Cerebellar cortex (tissue), 1 donor: ENCODE data around the gene U2AF1.
"Not testable (repeated sequence)": the region's sequence is repeated elsewhere in the genome, so short reads cannot be mapped to it uniquely, and the experiment has no call there.

Source experiments
- DNase-seq: peaks from one replicate; pipeline ENCODE4 v3.0.0-alpha.2; 2015; ENCODE audit warnings: low spot score

U2AF1 gene

DNA sequence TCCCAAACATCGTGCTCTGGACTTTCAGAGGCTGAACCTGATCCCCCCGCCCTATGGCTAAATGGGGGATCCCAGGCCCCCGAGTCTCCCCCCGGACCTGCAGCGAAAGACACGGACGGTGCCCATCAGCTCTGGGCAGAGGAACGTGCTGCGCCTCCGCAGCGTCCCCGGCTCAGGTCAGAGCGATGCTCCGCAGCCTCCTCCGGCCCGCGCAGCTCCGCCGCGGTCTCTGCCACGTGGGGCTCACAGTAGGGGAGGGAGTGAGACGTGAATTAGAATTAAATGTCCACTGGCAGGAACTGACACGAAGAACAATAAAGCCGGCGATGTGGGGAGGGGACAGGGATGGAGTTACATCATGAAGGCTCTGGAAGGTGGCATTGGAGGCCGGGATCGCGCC, 30.7 kb downstream of the U2AF1 start:
- not testable (repeated sequence) for DNase-seq

DNA sequence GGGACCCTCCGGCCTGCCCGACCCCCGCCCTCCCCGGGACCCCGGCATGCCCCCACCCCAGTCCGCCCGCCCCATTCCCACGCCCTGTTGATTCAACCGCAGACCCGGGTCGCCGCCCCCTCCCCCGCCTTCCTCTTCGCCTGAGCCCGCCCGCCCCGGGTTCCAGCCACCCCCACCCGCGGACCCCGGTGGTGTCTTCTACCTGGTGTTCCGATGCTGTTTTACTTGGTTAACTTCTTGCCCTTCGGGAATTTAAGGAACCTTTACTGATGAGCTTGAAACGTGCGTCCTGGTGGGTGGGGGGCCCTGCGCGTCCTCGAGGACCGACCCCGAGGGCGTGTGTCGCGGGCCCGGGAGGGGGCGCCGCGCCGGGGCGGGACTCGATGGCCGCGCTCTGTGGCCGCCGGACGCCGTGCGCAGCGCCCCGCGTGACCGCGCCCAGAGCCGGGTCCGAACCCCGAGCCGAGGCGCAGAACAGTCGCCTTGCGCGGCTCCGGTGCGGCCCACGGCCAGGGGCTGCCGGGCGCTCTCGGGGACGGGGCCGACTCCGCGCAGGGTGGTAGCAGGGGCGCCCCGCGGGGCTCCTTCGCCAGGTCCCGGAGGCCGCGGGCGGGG, 31.2 kb downstream of the U2AF1 start:
- DNase-seq: not testable (repeated sequence)

DNA sequence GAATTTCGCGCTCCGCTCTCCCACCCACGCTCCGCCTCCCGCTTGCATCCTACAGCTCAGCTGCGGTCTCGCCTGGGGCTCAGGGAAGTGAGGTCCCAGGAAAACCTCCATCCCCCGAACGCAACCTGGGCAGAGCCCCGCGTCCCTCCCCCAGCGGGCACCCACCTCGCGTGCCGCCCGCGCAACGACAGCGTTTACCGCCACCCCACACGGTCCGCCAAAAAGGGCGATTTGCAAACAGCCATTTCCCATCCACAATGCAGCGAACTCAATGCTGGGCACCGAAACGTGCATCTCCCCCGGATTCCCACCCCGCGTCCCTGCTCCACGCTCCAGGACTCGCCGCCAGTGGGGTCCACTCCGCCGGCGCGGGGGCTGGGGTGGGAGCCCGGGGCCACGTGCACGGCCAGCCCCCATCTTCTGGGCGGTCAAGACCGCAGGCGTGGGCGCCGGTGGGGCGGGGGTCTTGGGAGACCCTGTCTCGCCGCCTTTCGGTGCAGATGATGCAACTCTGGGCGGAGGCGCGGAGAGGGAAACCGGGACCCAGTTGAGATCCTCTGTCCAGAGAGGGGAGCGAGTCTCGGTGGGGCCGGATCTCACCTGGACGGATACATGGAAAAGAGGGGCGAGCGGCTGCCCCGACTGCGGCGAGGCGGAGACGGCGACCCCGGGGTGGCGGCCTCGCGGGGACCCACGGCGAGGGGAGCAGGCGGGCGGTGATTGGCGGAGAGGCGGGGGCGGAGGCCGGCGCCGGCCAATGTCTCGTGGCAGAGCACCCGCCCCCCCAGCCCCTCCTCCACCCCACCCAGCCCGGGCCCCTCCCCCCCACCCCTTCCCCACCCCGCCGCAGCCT, 32.0 kb downstream of the U2AF1 start, which contains the start of gene CBS:
TSS of gene CBS (minus strand) at position 666 of the 853 bp plus-strand sequence. CDS start 3,642 bp downstream, outside the sequence.
- not testable (repeated sequence) for DNase-seq

DNA sequence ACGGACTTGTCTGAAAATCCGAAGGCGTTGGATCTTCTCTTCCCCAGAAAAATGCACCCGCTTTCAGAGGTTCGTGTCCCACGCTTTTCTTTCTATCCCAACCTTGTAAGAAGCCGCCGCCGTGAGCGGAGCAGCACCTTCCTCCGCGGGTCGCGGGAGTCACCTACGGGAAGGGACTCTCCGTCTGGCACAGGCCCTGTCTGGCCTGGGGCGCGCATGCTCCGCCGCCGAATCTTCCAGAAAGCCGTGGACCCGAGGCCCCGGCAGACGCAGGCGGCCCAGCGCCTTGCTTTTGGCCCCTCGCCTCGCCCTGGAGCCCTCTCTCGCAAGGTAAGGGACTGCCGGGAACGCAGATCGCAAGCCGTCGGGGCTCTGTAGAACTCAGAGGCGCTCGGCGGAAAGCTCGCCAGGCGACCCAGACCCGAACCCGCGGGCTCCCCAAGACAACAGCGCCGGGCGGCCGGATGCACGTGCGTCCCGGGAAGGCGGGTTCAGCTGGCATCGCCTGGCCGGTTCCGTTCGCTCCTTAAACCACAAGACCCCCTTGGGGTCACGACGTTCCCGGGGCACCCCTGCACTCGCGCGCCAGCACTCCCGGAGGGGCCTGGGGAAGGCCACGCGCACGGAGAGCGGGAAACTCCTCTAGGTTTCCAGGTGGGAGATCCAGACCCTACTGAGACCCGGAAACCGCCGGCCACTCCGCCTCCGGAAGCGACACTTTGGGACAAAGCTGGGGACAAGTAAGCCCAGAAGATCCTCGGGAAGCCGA, 32.8 kb downstream of the U2AF1 start:
- not testable (repeated sequence) for DNase-seq

DNA sequence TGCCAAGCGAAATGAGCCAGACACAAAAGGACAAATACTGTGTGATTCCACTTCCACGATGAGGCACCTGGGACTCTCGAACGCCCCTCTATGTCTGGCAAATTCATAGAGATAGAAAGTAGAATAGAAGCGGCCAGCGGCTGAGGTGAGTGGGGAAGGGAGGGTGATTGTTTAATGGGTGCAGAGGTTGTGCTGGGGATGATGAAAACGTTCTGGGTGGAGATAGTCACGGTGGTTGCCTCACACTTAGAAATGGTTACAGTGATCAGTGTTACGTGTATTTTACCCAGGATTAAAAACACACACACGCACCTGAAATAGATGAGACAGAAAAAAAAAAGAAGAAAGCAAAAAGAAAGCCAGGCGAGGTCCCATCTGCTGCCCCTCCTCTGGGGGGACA, 34.6 kb downstream of the U2AF1 start:
- not testable (repeated sequence) for DNase-seq

DNA sequence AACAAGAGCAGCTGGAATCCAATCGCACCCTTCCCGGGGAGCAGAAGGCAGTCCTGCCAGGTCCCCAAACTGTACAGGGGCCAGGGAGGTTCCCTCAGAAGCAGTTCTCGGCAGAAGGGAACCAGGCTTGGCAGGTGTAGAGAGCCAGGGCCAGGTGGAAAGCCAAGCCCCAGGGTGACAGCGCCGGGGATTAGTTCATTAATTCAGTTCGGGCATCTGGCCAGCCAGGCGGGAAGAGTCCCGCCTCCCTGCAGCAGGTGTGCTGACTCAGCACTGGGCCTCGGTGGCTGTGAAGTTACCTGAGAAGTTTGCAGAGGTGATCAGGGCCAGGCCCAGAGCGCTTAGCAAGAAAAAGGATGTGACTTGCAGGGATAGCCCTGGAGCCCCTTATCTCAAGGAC, 37.7 kb downstream of the U2AF1 start:
- not testable (repeated sequence) for DNase-seq

DNA sequence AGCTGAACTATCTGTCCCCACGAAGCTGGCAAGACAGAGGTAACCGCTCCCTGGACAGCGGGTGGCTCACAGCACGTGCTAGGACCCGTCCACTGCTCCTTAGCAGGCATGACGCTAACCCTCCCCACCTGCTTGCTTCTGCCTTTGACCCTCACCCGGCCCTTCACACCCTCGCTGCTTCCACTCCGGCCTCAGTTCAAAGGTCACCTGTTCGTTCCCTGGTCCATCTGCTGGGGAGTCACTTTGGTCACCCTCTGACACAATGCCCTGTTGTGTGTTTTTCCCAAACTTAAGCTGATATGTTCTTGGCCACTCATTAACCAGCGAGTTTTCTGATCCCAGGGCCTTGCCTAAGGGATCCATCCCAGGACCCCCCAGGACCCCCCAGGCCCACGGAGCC, 39.3 kb downstream of the U2AF1 start:
- DNase-seq: not testable (repeated sequence)

DNA sequence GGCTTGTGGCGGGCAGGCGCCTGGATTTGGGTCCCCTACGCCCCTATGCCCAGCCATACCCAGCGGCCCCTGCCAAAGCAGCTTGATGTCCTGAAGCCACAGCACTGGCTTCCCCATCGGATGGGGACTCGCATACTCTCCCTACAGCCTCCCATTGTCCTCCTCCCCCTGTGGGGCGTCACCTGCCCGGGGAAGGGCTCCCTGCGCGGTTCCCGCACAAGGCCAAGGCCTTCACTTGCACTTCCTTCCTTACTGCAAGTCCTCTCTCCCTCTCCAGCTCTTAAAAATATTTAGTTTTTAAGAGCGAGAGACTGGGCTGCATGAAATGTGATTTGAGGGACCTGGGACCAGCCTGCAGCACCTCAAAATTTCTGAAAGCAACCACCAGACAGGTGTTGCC, 40.7 kb downstream of the U2AF1 start:
- DNase-seq: not testable (repeated sequence)

DNA sequence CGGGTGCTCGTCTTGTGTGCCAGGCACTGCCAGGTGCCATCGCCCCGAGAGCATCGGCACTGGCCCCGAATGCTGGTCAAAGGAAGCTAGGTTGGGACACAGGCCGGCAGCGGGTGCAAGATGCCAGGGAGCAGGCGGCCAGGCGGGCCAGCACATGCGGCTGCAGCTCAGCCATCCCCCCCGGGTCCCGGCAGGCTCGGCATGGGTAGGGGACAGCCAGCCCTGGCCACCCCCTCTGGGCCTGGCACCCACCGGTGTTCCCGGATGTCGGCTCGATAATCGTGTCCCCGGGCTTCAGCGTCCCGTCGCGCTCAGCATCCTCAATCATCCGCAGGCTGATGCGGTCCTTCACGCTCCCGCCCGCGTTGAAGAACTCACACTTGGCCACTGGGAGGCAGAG, 41.4 kb downstream of the U2AF1 start:
- not testable (repeated sequence) for DNase-seq

DNA sequence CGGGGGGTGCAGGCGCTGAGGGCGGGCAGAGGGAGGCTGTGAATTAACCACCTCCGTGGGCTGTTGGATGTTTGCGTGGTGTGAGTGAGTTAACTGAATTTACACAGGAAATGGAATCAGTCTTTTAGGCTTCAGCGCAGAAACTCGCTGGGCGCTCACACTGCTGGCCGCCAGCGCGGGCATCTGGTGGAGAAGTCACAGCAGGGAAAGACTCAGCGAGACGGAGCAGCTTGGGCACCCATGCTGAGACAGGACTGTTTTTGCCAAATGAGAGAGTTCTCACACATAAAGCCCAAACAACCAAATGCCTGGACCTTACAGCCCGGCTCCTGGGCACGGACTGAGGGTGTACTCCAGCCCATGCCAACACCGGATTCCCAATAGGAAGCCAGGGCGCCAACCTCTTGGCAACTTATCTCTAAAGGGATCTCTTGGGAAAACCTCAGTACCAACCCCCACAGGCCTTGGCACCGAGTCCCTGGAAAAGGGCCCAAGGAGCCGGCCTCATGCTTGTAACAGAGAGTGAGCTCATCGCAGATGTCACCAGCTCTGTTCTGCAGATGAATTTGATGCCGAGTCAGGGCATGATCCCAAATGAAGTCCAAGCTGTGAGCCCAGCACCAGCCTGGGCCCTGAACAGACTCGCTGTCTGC, 43.0 kb downstream of the U2AF1 start:
- DNase-seq: not testable (repeated sequence)

DNA sequence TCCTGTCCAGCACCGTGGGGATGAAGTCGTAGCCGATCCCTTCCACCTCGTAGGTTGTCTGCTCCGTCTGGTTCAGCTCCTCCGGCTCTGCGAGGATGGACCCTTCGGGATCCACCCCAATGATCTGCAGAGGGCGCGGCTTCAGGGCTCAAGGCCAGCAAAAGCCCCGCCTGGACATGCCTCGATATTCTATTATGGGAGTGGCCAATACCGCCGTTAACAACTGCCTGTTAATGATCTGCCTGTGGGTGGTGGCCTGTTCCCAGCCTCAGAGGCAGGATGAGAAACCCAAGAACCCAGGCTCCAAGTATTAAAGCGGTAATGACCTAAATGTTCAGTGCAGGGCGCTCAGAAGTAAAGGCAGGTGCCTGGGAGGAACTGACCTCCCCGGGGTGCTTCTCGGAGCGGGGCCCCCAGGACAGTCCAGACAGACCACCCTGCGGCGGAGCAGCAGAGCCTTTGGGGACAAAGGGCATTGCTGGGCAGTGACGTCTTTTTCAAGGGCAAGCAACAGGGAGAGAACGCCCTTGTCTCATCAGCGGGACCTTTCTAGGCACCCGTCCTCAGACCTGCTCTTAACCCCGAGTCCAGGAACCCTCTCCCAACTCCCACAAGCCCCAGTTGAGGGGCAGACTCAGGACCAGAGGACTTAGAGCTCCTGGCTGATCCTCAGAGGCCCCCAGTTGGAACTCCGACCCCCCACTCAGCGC, 44.3 kb downstream of the U2AF1 start:
- not testable (repeated sequence) for DNase-seq

DNA sequence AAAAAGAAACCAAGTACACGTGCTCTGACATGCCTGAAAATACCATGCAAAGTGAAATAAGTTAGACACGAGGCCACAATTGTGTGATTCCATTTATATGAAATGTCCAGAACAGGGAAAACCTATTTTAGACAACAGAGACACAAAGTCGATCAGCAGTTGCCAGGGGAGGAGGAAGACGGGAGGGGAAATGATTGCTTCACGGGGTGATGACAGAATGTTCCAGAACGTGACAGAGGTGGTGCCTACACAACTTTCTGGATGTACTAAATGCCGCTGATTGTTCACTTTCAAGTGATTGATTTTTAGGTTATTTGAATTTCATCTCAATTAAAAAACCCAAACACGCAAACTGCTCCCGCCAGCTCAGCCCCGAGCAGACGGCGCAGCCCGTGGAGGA, 54.3 kb downstream of the U2AF1 start:
- DNase-seq: not testable (repeated sequence)

DNA sequence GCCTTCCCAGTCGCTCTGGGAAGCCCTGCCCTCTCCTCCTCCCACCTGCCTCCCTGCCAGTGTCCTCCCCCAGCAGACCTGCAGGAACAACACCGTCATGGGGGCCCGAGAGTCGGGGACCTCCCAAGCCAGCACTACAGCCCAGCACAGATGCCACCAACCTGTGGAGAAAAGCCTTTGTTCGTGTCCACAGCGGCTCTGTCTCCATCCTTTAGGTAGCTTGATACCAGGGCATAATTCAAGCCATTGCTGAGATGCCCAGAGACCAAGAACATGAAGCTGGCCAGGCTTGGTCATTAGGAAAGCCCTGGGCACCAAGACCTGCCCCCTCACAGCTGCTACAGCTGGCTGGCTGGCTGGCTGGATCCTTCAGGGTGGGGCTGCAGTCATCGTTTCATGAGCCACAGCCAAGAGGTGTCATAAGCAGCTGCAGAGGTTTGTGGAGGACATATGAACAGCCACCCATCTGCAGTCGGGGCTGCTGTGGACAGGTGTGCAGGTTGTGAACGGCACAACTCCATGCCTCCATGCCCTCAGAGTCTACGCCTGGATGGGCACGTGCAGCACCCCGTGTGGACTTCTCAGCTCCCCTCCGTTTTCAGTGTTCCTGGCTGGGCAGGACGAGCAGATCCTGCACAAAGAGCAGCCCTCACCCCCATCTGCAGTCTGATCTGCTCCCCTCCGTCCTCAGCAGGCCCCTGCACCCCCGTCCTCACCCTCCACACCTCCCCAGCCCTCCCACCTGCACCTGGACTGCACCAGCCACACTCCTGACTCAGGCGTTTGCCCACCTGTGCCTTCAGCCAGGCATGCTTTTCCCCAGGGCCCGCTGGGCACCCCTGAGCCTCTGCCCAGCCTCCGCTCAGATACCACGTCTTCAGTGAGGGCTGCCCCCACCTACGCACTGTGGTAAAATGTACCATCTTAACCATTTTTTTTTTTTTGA, 61.2 kb downstream of the U2AF1 start:
- DNase-seq: not testable (repeated sequence)

DNA sequence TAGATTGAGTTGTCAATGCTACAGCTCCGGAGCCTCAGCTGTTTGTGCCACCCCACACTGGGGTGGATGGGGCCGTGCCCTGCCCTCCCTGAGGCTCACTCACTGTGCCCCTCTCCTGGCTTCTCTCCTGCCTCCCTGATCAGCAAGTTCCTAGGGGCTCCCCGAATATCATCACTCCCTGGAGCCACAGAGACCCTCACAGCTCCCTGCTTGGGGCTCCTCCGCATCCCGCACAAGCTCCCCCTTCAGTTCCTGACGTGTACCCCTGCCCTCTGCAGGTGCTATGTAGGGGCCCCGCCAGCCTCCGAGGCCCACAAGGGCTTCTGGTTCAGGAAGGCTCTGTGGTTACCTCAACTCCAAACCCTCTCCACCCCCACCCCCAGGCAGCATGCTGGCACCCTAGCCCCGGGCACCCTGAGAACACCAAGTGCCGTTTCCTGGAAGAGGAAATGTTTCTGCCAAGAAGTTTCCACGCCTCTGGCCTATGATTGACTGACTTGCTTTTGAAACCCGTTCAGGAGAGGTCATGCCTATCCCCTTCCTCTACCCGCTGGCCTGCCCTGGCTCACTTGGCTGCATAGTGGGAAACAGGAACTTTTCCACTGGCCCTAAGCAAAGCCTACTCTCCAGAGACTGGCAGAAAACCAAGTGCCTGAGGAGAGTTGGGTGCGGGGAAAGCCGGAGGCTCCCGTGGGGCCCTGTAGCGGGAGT, 62.0 kb downstream of the U2AF1 start:
- not testable (repeated sequence) for DNase-seq

DNA sequence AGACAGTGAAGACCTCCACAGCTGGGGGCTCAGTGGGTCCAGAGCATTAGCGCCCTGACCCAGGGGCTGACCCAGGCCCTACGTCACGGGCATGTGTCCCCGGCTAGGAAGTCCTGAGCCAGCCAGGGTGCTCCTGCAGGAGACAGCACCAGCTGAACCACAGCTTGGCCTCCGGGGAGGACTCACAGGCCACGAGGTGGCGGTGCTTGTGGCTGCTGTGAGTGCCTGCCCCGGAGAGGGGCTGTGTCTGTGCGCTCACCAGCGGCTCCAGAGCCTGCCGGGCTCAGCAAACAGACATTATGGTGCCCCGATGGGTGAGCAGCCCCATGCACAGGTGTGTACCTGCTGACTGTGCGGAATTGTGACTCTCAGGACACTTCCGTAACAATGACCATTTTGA, 62.8 kb downstream of the U2AF1 start:
- not testable (repeated sequence) for DNase-seq

DNA sequence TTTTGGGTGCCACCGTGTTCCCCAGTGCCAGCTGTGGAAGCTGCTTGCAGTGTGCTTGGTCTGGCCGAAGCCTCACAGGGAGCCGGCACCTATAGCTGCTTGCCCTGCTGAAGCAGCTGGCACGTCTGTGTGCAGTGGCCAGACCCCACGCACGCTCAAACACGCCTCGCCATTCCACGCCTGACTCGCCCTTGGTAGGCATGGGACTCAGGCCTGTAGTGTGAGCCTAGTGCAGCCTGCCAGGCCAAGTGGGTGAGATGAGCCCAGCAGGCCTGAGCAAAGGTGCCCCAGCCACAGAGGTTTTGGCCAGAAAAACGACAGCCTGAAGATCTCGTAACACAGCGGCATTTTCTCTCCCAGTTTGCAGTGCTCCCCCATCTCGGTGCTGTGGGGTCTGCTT, 64.1 kb downstream of the U2AF1 start:
- DNase-seq: not testable (repeated sequence)
